Measurements from ENCODE around the gene MIGA2.

DNA sequence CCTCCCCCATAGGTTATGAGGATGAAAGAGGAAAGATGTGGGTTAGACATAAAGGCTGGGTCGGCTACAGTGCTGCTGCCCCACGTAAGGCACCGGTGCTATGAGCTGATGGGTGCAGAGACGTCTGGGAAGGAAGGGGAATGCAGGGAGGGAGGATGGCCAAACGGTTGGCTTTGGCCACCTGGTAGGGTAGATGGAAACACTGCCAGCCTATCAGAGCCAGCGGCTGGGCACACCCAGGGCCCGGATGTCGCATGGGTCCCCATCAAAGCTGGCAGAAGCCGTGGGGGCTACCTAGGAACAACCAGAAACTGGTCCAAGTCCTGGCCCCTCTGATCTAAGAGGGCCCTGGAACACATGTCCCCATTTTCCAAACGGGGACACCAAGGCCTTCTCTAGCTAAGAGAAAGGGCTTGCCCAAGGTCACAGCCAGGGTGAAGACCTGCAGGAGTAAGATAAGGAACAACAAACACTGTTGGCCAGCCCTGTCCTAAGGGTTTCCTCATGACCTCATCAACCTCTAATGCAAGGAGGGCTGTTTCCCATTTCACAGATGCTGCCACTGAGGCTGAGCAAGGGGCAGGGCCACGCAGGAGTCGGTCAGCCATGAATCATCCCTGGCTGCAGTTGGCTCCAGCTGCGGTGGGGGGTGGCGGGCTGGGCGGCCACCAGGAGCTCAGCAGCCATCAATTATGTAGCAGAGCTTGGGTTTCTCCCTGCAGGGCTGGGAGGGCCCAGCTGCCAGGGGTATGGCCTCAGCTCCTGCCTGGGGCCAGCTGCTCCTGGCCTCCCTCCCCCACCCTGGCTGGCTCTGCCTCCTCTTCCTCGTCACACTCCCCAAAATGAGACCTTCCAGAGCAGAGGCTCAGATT, 13.2 kb upstream of the MIGA2 start:
- TF ChIP-seq, protein P1, sequence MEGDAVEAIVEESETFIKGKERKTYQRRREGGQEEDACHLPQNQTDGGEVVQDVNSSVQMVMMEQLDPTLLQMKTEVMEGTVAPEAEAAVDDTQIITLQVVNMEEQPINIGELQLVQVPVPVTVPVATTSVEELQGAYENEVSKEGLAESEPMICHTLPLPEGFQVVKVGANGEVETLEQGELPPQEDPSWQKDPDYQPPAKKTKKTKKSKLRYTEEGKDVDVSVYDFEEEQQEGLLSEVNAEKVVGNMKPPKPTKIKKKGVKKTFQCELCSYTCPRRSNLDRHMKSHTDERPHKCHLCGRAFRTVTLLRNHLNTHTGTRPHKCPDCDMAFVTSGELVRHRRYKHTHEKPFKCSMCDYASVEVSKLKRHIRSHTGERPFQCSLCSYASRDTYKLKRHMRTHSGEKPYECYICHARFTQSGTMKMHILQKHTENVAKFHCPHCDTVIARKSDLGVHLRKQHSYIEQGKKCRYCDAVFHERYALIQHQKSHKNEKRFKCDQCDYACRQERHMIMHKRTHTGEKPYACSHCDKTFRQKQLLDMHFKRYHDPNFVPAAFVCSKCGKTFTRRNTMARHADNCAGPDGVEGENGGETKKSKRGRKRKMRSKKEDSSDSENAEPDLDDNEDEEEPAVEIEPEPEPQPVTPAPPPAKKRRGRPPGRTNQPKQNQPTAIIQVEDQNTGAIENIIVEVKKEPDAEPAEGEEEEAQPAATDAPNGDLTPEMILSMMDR (IDR thresholded peaks at IDR 0.05; ENCODE audit: low read length), result no peak
- no peak for TF ChIP-seq EZH2 (IDR thresholded peaks at IDR 0.05; ENCODE audit: borderline replicate concordance, low read length)
